Skin epidermis (tissue), 12 donors: ENCODE measurements around the gene FLYWCH2.
"Not testable (repeated sequence)": the region's sequence is repeated elsewhere in the genome, so short reads cannot be mapped to it uniquely, and the experiment has no call there.

Experiments used
- H3K27ac ChIP-seq, 21 experiments: fragments of 200-600 bp; sonication (generic) in 11 of 21; one replicate each; pipeline ENCODE4 v1.5.0; 2020; ENCODE audit warnings: mild to moderate bottlenecking in 3 of 21, inconsistent platforms in 2 of 21, moderate library complexity in 2 of 21
- H3K4me3 ChIP-seq, 7 experiments: fragments of 200-600 bp; sonication (generic) in 2 of 7; one replicate each; pipeline ENCODE4 v1.5.0; 2020; ENCODE audit warnings: inconsistent platforms in 2 of 7, mild to moderate bottlenecking in 2 of 7, moderate library complexity in 1 of 7

The FLYWCH2 gene

DNA sequence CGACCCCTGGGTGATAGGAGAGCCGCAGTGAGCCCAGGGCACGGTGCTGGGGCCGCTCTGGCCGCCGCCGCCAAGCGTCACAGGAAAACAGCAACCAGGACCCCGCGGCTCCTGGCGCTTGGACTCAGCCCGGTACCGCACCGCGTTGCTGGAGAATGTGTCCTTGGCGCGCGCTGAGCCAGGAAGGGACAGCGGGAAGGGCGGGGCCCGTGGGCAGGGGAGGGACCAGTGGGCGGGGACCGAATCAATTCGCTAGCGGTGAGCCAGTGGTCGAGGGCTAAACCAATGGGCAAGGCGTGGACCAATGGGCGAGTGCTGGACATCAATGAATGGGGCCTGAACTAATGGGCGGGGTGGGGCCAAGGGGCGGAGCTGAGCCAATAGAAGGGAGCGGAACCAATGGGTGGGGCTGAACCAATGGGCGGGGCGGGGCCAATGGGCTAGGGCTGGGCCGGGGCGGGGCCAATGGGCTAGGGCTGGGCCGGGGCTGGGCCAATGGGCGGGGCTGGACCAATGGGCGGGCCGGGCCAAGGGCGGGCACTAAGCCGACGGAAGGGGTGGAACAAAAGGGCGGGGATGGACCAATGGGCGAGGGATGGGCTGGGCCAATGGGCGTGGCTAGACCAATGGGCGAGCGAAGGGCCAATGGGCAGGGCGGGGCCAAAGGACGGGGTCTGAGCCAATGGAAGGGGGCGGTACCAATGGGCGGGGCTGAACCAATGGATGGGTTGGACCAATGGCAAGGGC is 22.4 kb downstream of the FLYWCH2 start:
- Histone ChIP-seq H3K27ac (peak overlapping the region; percentile 39 to 92 (median 84)), H3K4me3 (peak overlapping the region; percentile 57 to 79 (median 75))

DNA sequence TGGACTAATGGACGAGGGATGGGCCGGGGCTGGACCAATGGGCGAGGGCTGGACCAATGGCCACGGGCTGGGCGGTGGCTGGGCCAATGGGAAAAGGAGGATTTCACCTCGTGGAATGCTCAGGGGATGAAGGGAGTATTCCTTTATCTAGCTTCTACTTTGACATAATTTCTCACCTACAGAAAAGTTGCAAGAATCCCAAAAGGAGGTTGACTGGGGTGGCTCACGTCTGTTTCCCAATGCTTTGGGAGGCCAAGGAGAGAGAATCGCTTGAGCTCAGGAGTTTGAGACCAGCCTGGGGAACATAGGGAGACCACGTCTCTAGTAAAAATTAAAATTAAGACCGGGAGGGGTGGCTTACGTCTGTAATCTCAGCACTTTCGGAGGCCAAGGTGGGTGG is 23.0 kb downstream of the FLYWCH2 start:
- H3K4me3 ChIP-seq = no peak overlapping the region
- no peak overlapping the region for H3K27ac ChIP-seq

DNA sequence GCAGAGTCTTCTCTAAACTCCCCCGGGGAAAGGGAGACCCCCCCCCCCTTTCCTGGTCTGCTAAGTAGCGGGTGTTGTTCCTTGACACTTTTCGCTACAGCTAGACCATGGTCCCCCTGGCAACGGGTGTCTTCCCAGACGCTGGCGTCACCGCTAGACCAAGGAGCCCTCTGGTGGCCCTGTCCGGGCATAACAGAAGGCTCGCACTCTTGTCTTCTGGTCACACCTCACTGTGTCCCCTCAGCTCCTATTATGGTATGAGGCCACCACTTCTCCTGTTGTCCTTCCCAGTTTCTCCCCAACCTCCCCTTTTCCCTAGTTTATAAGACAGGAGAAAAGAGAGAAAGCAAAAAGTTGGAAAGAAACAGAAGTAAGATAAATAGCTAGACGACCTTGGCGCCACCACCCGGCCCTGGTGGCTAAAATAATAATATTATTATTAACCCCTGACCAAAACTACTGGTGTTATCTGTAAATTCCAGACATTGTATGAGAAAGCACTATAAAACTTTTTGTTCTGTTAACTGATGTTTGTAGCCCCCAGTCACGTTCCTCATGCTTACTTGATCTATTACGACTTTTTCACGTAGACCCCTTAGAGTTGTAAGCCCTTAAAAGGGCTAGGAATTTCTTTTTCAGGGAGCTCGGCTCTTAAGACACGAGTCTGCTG is 24.2 kb downstream of the FLYWCH2 start:
- not testable (repeated sequence) for H3K27ac ChIP-seq, H3K4me3 ChIP-seq

DNA sequence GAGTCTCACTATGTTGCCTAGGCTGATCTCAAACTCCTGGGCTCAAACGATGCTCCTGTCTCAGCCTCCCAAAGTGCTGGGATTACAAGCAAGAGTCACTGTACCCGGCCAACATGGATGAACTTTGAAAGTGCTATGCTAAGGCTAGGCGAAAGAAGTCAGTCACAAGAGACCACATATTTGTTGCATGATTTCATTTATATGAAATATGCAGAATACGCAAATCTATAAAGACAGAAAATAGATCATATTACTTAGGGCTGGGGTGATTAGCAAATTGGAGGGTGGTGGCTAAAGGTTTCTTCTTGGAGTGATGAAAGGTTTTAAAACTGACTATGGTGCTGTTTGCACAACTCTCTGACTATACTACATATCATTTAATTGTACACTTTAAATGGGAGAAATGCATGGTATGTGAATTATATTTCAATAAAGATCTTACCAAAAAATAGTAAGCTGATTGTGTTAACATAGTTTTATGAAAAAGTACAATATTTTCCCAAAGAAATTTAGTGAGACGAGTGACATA is 27.5 kb downstream of the FLYWCH2 start:
- Histone ChIP-seq H3K4me3 (no peak overlapping the region), H3K27ac (no peak overlapping the region)

DNA sequence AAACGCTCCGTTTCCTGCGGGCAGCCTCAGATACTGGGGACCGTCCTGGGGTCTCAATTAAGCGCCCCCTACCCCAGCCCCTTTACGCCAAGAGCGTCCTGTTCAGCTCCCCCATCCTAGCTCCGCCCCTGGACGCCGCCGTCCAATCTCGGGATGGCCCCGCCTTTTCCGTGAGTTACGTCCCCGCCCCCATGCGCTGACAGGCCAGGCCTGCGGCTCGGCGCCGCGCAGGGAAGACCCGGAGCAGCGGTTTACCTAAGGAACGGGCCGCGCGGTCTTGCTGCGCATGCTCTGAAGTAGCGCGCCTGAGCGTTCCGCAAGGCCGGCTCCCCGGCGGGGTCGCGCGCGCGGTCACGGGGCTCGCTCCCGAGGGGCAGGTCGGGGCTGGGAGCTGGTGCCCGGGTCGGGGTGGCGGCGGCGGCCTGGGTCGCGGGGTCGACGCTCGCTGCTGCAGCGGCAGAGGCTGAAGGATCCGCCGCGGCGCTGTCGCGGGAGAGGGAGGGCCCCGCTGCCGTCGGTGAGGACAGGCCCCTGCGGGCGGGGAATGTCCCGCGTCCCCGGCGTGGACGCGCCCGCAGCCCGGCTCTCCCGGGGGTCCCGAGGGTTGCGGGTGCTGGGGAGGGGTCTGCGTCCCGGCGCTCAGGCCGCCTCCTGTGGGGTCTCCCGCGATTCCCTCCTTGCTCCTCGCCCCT is 28.8 kb downstream of the FLYWCH2 start, which contains the start of gene FLYWCH1:
TSS of gene FLYWCH1 (plus strand) at position 294 of the 692 bp plus-strand sequence. CDS start 17,755 bp downstream, outside the sequence.
- H3K4me3 ChIP-seq = peak within 1 kb of the TSS; percentile 70 to 94 (median 77)
- H3K27ac ChIP-seq = peak within 1 kb of the TSS; percentile 36 to 92 (median 88)

DNA sequence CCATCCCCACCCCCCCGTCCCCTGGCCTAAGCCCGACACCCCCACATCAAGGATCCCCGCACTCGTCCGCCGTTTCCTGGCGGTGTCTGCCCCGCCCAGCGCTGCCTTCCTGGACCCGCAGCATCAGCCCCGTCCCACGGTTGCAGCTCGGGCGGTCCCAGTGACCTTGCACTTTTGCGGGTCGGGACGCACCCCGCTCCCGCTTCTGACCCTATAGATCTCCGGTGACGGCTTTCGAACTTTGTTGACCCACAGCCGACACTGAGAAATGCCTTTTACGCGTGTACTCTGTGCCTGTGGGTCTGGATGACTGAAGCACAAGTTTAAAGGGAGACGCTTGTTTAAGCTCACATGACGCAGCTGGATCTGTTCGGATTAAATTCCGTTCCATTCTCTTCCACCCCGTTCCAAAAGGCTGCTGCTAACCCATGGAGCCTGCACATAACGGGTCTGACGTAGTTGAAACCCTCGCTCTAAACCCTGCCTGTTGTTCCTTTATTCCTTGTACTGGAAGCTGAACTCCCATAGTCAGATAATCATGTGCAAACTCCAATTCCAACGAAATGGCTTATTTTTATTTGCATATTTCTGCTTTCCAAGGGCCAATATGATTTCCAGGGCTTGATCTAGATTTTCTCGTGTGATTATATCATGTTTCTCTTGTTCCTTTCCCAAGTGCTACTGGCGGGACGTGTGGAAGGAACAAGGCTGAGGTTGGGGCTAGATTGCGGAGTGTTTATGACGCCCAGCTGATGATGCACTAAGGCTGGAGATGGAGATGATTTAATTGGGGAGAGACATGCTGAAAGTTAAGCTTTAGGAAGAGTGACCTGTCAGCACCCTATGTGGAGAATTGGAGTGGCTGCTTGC is 29.6 kb downstream of the FLYWCH2 start:
- H3K4me3 ChIP-seq = peak overlapping the region; percentile 70 to 94 (median 77)

DNA sequence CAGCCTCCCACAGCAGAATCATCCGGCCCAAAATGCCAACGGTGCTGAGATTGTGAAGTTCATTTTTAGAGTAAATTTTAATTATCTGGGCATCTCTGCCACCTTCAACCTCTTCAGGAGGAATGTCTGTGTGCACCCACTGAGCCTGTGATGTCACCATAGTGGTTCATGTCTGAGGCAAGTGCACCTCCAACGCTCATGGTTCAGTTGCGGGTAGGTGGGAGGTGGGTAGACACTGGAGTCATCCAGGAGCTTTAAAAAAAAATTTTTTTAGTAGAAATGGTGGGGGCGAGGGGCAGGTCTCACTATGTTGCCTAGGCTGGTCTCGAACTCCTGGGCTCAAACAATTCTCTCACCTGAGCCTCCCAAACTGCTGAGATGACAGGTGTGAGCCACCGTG is 30.6 kb downstream of the FLYWCH2 start:
- no peak overlapping the region for H3K4me3 ChIP-seq
- H3K27ac ChIP-seq = peak overlapping the region in 3 of 21 experiments; percentile 47 to 92 (median 91)

More for the DNA sequence above, 29.6 kb downstream of the FLYWCH2 start:
- peak overlapping the region; percentile 36 to 92 (median 88) for H3K27ac ChIP-seq

DNA sequence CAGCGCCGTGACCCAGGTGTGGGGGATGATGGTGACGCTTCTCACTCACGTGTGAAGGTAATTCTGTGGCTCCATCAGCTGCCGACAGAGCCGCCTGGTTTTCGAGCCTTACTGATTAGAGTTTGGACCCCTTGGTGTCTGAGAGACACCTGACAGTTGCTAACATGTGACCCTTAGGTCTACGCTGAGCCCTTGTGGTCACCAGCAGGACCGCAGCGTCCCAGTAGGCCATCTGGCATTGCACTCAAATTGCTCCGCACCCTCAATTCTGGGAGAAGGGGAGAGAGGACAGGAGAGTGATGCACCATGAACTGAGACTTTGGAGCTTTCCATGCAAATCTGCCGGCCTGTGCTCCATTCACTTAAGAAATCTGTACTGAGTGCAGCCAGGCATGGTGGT is 31.2 kb downstream of the FLYWCH2 start:
- H3K27ac ChIP-seq = no peak overlapping the region
- H3K4me3 ChIP-seq = no peak overlapping the region

DNA sequence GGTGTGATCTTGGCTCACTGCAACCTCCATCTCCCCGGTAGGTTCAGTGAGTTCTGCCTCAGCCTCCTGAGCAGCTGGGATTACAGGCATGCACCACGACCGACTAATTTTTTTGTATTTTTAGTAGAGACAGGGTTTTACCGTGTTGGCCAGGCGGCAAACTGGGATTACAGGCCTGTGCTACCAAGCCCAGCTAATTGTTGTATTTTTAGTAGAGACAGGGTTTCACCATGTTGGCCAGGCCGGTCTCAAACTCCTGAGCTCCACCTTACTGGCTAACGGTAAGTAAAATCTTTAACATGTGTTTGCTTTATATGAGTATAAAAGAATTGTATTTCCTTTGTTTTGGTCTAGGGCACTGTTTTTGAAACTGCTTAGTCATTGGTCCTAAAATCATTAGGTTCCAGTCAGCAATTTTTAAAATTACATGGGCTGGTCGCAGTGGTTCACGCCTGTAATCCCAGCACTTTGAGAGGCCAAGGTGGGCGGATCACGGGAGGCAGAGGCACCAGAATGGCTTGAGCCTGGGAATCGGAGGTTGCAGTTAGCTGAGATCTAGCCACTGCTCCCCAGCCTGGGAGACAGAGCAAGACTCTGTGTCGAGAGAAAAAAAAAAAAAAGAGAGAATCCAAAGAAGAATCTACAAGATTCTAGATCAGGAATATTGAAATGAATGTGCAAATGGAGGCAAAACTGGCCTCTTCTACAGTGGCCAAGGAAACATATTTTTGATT is 32.3 kb downstream of the FLYWCH2 start:
- Histone ChIP-seq H3K27ac (peak overlapping the region in 8 of 21 experiments; percentile 5 to 41 (median 24)), H3K4me3 (no peak overlapping the region)

DNA sequence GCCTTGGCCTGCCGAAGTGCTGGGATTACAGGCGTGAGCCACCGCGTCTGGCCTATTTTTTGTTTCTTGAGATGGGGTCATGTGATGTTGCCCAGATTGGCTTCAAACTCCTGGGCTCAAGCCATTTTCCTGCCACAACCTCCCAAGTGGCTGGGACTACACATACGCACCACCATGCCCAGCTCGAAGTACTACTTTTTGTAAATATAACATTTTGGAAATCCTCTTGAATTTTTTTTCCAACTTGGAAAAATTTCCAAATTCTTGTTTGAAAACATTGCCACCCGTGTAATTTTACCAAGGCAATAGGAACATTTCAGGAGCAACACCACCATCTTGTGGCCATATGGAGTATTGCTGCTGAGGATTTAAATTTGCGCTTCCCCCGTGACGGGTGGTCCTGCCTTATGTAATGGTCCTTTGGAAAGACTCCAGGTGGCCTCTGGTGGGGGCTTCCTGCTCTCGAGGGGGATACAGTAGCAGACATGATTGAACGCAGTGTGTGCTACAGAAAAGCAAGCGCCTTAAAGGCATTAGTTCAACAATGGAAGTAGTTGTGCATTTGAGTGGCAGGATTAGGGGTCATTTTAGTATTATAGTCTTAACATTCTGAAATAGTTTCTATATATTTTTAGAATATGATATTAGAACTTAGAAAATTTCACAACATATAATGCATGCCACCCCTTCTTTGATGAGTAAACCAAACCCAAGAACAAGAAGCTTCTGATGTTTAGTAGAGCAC is 36.7 kb downstream of the FLYWCH2 start:
- H3K4me3 ChIP-seq = no peak overlapping the region
- H3K27ac ChIP-seq = peak overlapping the region in 4 of 21 experiments; percentile 7 to 57 (median 34)

DNA sequence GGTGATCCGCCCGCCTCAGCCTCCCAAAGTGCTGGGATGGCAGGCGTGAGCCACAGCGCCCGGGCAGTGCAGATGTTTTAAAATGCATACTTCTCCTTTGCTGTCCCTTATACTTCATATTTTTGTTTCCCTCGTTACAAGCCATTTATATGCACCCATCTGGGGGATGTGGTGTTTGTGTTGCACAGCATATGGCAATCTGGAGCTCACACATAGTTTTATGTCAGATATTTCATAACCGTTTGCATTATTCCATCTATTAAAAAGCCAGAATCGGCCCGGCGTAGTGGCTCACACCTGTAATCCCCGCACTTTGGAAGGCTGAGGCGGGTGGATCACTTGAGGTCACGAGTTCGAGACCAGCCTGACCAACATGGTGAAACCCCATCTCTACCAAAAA is 40.5 kb downstream of the FLYWCH2 start:
- H3K27ac ChIP-seq = no peak overlapping the region
- no peak overlapping the region for H3K4me3 ChIP-seq

DNA sequence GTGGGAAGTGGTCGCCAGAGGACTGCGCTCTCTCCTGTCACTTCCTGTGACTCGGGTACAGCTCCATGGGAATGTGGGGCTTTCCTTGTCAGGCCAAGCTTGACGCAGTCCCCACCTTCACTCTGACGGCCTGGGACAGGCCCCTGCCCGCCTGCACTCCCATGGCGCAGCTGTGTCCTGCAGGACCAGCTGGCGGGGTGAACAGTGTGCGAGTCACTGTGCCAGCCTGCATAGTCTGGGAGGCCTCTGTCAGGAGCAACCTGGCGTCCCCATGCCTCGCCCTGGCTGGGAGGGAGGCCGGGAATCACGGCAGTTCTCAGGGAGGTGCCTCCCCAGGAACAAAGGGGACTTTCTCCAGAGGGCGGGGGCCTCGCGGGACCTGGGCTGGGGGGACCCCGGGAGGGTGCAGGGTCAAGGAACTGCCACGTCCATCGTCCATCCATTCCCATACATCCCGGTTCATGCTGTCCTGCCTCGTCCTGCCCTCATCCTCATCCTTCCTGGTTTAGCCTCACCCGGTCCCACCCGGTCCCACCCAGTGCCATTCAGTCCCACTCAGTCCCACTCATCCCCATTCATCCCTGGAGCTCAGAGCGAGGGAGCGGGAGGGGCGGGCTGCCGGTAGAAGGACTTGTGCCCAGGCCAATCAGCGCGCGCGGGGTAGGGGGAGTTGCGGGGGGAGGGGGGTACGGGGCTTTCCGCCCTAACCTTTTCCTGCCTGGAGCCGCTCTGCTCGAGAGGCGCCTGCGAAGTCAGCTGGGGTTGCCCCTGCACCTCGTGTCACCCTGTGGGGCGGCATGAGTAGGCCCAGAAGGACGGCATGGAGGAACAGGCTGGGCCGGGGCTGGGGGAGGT is 42.1 kb downstream of the FLYWCH2 start:
- H3K27ac ChIP-seq = peak overlapping the region in 3 of 21 experiments; percentile 49 to 57 (median 56)
- H3K4me3 ChIP-seq = no peak overlapping the region

DNA sequence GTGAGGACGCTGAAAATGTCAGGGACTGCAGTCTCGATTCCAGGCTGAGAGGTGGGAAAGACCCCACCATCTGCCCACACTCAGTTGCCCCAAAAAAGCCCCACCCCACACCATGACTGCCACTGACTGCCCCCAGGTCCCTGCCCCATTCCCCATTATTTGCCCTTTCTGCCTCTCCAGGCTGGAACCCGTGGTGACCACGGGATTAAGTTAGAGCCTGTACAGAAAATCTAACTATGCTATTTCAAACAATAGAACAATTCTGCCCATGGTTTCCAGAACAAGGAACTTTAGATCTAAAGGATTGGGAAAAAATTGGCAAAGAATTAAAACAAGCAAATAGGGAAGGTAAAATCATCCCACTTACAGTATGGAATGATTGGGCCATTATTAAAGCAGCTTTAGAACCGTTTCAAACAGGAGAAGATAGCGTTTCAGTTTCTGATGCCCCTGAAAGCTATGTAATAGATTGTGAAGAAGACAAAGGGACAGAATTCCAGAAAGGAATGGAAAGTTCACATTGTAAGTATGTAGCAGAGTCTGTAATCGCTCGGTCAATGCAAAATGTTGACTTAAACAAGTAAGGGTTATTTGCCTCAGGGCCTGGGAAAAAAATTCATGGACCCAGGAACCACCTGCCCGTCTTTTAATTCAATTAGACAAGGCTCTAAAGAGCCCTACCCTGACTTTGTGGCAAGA is 43.1 kb downstream of the FLYWCH2 start:
- Histone ChIP-seq H3K27ac (peak overlapping the region in 2 of 21 experiments; percentile 49 to 56), H3K4me3 (no peak overlapping the region)

DNA sequence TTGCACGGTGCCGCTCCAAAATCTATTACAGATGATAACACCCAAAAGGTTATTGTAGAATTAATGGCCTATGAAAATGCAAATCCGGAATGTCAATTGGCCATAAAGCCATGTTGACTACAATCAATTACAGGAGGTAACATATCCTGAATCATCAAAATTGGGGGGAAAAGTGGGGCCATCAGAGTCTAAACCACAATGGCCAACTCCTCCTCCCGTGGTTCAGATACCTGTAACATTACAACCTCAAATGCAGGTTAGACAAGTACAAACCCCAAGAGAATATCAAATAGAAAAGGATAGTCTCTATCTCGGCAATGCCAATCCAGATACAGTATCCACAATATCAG is 43.6 kb downstream of the FLYWCH2 start:
- Histone ChIP-seq H3K27ac (peak overlapping the region in 1 of 21 experiments; percentile 22), H3K4me3 (no peak overlapping the region)

DNA sequence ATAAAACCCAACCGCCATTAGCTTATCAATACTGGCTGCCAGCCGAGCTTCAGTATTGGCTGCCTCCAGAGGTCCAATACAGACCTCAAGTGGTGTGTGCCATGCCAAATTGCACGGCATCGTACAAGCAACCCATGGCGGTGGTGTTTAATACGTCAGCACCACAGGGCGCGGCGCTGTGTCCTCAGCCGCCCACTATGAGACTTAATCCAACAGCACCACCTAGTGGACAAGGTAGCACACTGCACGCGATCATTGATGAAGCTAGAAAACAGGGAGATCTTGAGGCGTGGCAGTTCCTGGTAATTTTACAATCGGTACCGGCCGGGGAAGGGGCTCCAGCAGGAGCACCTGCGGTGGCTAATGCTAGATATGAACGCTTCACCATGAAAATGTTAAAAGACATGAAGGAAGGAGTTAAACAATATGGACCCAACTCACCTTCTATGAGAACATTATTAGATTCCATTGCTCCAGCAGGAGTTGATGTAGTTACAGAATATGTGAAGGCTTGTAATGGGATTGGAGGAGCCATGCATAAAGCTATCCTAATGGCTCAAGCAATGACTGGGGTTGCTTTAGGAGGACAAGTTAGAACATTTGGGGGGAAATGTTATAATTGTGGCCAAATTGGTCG is 44.1 kb downstream of the FLYWCH2 start:
- no peak overlapping the region for H3K4me3 ChIP-seq

DNA sequence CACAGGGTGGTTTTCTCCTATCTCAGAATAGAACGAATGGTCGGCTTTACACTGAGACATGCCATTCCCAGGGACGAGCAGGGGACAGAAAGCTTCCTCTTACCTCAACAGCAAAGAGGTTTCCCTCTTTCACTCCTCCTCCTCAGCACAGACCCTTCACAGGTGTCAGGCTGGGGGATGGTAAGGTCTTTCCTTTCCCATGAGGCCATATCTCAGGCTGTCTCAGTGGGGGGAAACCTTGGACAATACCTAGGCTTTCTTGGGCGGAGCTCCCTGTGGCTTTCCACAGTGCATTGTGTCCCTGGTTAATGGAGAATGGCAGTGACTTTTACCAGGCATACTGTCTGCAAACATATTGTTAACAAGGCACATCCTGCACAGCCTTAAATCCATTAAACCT is 45.1 kb downstream of the FLYWCH2 start:
- not testable (repeated sequence) for H3K27ac ChIP-seq, H3K4me3 ChIP-seq

More for the DNA sequence above, 44.1 kb downstream of the FLYWCH2 start:
- peak overlapping the region in 1 of 21 experiments; percentile 22 for H3K27ac ChIP-seq
